HG03565 (cell line): ENCODE measurements around the gene PCDHB5.
"Not testable (repeated sequence)": the region's sequence is repeated elsewhere in the genome, so short reads cannot be mapped to it uniquely, and the experiment has no call there.

Experiments
- ATAC-seq: cut with Tn5 transposase; IDR thresholded peaks from one replicate; pipeline ENCODE4 v1.9.1; 2021; ENCODE audit warnings: mild to moderate bottlenecking, moderate library complexity; ENCODE audit not compliant: unreplicated experiment

The PCDHB5 gene

DNA sequence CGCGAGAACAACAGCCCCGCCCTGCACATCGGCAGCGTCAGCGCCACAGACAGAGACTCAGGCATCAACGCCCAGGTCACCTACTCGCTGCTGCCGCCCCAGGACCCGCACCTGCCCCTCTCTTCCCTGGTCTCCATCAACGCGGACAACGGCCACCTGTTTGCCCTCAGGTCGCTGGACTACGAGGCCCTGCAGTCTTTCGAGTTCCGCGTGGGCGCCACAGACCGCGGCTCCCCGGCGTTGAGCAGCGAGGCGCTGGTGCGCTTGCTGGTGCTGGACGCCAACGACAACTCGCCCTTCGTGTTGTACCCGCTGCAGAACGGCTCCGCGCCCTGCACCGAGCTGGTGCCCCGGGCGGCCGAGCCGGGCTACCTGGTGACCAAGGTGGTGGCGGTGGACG lies 16.6 kb downstream of the PCDHB5 start:
- not testable (repeated sequence) for ATAC-seq

- not testable (repeated sequence) for ATAC-seq
These were observed 17.1 kb downstream of the PCDHB5 start for GRCh38 chr5:141152096-141152495.

- no peak for ATAC-seq
These were observed 20.8 kb downstream of the PCDHB5 start for GRCh38 chr5:141155540-141156374.

DNA sequence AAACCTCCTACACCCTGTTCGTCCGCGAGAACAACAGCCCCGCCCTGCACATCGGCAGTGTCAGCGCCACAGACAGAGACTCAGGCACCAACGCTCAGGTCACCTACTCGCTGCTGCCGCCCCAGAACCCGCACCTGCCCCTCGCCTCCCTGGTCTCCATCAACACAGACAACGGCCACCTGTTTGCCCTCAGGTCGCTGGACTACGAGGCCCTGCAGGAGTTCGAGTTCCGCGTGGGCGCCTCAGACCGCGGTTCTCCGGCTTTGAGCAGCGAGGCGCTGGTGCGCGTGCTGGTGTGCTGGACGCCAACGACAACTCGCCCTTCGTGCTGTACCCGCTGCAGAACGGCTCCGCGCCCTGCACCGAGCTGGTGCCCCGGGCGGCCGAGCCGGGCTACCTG lies 22.4 kb downstream of the PCDHB5 start:
- ATAC-seq, result not testable (repeated sequence)

GRCh38 chr5:141157901-141158300 lies 22.9 kb downstream of the PCDHB5 start:
- ATAC-seq, result not testable (repeated sequence)

- no peak for ATAC-seq
These were observed 37.6 kb downstream of the PCDHB5 start, which contains the start of gene PCDHB7 for GRCh38 chr5:141172381-141173204. Gene PCDHB7 (plus strand): TSS chr5:141172644. CDS start chr5:141172836, 192 bp downstream.

DNA sequence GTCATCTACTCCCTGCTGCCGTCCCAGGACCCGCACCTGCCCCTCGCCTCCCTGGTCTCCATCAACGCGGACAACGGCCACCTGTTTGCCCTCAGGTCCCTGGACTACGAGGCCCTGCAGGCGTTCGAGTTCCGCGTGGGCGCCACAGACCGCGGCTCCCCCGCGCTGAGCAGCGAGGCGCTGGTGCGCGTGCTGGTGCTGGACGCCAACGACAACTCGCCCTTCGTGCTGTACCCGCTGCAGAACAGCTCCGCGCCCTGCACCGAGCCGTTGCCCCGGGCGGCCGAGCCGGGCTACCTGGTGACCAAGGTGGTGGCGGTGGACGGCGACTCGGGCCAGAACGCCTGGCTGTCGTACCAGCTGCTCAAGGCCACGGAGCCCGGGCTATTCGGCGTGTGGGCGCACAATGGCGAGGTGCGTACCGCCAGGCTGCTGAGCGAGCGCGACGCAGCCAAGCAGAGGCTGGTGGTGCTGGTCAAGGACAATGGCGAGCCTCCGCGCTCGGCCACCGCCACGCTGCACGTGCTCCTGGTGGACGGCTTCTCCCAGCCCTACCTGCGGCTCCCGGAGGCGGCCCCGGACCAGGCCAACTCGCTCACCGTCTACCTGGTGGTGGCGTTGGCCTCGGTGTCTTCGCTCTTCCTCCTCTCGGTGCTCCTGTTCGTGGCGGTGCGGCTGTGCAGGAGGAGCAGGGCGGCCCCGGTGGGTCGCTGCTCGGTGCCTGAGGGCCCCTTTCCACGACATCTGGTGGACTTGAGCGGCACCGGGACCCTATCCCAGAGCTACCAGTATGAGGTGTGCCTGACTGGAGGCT lies 39.5 kb downstream of the PCDHB5 start:
- not testable (repeated sequence) for ATAC-seq

DNA sequence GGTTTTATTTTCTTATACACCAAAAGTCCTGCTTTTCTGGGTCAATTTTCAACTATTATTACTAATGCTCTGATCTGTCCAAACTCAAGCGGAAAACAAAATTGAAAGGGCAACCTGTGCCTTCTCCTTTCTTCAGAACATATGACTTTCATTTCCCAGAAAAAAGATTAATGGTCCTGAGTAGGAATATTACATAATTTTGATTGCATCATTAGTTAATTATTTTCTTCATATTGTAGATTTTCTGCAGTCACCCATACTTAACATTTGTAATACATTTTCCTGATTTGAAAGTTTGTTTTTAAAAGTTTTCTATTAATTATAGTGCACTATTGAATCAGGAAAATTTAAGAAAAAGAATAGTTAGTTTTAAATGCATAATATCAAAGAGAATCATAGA lies 40.9 kb downstream of the PCDHB5 start:
- no peak for ATAC-seq

- ATAC-seq, result not testable (repeated sequence)
These were observed 42.7 kb downstream of the PCDHB5 start, which contains the start of gene PCDHB8 for GRCh38 chr5:141177577-141178191. Gene PCDHB8 (plus strand): TSS chr5:141177790. CDS start chr5:141178035, 245 bp downstream.

DNA sequence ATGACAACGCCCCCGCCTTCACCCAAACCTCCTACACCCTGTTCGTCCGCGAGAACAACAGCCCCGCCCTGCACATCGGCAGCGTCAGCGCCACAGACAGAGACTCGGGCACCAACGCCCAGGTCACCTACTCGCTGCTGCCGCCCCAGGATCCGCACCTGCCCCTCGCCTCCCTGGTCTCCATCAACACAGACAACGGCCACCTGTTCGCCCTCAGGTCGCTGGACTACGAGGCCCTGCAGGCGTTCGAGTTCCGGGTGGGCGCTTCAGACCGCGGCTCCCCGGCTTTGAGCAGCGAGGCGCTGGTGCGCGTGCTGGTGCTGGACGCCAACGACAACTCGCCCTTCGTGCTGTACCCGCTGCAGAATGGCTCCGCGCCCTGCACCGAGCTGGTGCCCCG lies 44.4 kb downstream of the PCDHB5 start:
- ATAC-seq, result not testable (repeated sequence)

DNA sequence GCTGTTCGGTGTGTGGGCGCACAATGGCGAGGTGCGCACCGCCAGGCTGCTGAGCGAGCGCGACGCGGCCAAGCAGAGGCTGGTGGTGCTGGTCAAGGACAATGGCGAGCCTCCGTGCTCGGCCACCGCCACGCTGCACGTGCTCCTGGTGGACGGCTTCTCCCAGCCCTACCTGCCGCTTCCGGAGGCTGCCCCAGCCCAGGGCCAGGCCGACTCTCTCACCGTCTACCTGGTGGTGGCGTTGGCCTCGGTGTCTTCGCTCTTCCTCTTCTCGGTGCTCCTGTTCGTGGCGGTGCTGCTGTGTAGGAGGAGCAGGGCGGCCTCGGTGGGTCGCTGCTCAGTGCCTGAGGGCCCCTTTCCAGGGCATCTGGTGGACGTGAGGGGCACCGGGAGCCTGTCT lies 44.9 kb downstream of the PCDHB5 start:
- ATAC-seq, result not testable (repeated sequence)

- no peak for ATAC-seq
These were observed 45.3 kb downstream of the PCDHB5 start for GRCh38 chr5:141180313-141180712.

DNA sequence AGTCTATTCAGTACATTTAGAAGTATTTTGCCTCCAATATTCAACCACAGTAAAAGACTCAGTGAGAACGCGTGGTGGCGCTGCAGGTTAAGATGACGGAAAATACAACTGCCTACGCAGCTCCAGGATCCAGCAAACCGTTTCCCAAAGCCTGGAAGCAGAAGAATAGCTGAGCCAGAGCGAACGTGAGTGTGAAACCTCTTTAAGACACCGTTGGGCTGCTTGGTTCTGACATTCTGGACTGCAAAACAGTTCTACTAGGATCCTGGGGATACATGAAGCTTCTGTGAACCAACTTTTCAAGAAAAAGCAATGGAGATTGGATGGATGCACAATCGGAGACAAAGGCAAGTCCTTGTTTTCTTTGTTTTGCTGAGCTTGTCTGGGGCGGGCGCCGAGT lies 47.2 kb downstream of the PCDHB5 start, which contains the start of gene PCDHB16:
Gene PCDHB16, plus strand, starts transcription at position 140 of the 400 bp plus-strand sequence. Its CDS starts 173 bp downstream, at position 313.
- no peak for ATAC-seq

DNA sequence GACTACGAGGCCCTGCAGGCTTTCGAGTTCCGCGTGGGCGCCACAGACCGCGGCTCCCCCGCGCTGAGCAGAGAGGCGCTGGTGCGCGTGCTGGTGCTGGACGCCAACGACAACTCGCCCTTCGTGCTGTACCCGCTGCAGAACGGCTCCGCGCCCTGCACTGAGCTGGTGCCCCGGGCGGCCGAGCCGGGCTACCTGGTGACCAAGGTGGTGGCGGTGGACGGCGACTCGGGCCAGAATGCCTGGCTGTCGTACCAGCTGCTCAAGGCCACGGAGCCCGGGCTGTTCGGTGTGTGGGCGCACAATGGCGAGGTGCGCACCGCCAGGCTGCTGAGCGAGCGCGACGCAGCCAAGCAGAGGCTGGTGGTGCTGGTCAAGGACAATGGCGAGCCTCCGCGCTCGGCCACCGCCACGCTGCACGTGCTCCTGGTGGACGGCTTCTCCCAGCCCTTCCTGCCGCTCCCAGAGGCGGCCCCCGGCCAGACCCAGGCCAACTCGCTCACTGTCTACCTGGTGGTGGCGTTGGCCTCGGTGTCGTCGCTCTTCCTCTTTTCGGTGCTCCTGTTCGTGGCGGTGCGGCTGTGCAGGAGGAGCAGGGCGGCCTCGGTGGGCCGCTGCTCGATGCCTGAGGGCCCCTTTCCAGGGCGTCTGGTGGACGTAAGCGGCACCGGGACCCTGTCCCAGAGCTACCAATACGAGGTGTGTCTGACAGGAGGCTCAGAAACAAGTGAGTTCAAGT lies 49.3 kb downstream of the PCDHB5 start:
- ATAC-seq, result not testable (repeated sequence)

DNA sequence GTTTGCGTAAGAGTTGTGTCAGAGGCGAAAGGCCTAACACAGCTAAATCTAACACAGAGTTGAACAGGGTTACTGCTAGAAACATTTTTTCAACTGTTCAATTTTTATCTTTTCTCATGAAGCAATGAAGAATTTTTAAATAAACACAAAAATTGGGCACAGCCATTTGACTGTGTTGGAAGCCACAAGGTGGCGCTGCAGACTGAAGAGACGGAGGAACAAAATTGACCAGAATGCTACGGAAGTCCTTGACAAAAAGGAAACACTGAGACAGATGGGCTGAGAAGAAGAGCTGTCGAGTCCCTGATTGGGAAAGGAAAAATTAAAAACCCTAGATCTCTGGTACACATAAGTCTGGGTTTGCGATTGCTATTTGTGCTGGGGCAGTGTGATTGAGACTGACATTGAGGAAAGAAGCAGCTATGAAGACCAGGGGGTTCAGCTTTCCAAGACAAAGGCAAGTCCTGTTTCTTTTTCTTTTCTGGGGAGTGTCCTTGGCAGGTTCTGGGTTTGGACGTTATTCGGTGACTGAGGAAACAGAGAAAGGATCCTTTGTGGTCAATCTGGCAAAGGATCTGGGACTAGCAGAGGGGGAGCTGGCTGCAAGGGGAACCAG lies 52.0 kb downstream of the PCDHB5 start, which contains the start of gene PCDHB9:
Gene PCDHB9, plus strand, starts transcription at position 265 of the 616 bp plus-strand sequence. Its CDS starts 158 bp downstream, at position 423.
- ATAC-seq, result no peak
